ENCODE measurements around the gene CFAP141.
A peak's percentile ranks its signal among the peaks of the same experiment; 100 is the strongest.

The CFAP141 gene

DNA sequence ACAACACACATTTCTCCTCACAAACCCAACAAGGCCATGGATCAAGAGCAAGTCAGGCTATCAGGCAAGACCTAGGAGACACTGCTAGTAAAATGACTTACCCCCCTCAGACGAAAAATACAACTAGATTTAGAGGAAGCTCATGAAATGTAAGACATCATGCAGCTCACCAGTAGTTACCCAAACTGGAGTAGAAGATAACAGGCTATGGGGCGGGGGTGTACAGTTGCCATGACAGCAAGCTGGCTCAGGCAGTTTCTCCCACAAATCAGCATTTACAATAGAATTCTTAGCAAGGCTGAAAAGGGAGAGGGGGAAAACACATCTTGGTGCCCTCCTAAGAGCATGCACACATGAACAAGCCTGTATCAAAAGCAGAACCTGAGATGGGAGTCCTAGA is 28.1 kb downstream of the CFAP141 start:
- TF ChIP-seq, protein P1, sequence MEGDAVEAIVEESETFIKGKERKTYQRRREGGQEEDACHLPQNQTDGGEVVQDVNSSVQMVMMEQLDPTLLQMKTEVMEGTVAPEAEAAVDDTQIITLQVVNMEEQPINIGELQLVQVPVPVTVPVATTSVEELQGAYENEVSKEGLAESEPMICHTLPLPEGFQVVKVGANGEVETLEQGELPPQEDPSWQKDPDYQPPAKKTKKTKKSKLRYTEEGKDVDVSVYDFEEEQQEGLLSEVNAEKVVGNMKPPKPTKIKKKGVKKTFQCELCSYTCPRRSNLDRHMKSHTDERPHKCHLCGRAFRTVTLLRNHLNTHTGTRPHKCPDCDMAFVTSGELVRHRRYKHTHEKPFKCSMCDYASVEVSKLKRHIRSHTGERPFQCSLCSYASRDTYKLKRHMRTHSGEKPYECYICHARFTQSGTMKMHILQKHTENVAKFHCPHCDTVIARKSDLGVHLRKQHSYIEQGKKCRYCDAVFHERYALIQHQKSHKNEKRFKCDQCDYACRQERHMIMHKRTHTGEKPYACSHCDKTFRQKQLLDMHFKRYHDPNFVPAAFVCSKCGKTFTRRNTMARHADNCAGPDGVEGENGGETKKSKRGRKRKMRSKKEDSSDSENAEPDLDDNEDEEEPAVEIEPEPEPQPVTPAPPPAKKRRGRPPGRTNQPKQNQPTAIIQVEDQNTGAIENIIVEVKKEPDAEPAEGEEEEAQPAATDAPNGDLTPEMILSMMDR (IDR thresholded peaks at IDR 0.05; ENCODE audit: control extremely low read depth, extremely low read depth, low read depth, missing control alignments) = no peak
- ChIA-PET POLR2A (interaction anchor here (0.7 to 0.8 kb wide), 2 partner anchors 11 to 44 kb away, joined by 3 read pairs; no protein-coding TSS in a partner anchor), CTCF (interaction anchor here (0.7 to 2.4 kb wide), 4 partner anchors 9 to 21 kb away, joined by 3 to 8 read pairs (median 4); partner anchors contain the start of gene TPM3)
- no peak for DNase-seq (ENCODE audit: extremely low spot score)

- ChIA-PET POLR2A (interaction anchor here (0.7 kb wide), 1 partner anchor 20 kb away, joined by 3 read pairs; no protein-coding TSS in a partner anchor), CTCF (interaction anchor here (1.6 to 3.4 kb wide), 4 partner anchors 8 to 23 kb away, joined by 3 to 9 read pairs (median 7); no protein-coding TSS in a partner anchor)
- DNase-seq (ENCODE audit: extremely low spot score) = no peak
Observed at GRCh38 chr1:154176337-154176736, 29.8 kb downstream of the CFAP141 start.

GRCh38 chr1:154174654-154175053 is 31.5 kb downstream of the CFAP141 start:
- TF ChIP-seq, protein P1 (IDR thresholded peaks at IDR 0.05; ENCODE audit: control extremely low read depth, extremely low read depth, low read depth, missing control alignments) = no peak
- POLR2A ChIA-PET = no interaction called here
- CTCF ChIA-PET = interaction anchor here (1.4 to 3.4 kb wide), 3 partner anchors 13 to 17 kb away, joined by 3 to 9 read pairs (median 6); no protein-coding TSS in a partner anchor
- no peak for DNase-seq (ENCODE audit: extremely low spot score)

More at GRCh38 chr1:154176337-154176736, 29.8 kb downstream of the CFAP141 start:
- TF ChIP-seq, protein P1 (IDR thresholded peaks at IDR 0.05; ENCODE audit: control extremely low read depth, extremely low read depth, low read depth, missing control alignments) = no peak

- CTCF ChIA-PET = interaction anchor here (1.4 kb wide), 1 partner anchor 10 kb away, joined by 8 read pairs; no protein-coding TSS in a partner anchor
- POLR2A ChIA-PET = interaction anchor here (1.6 kb wide), 1 partner anchor 9 kb away, joined by 3 read pairs; no protein-coding TSS in a partner anchor
- TF ChIP-seq, protein P1 (IDR thresholded peaks at IDR 0.05; ENCODE audit: control extremely low read depth, extremely low read depth, low read depth, missing control alignments) = no peak
- no peak for DNase-seq (ENCODE audit: extremely low spot score)
Observed at GRCh38 chr1:154171880-154172279, 34.3 kb downstream of the CFAP141 start.

- TF ChIP-seq, protein P1 (IDR thresholded peaks at IDR 0.05; ENCODE audit: control extremely low read depth, extremely low read depth, low read depth, missing control alignments) = no peak
- POLR2A ChIA-PET = interaction anchor here (1.6 kb wide), 1 partner anchor 10 kb away, joined by 3 read pairs; no protein-coding TSS in a partner anchor
- CTCF ChIA-PET = interaction anchor here (1.4 kb wide), 1 partner anchor 9 kb away, joined by 8 read pairs; no protein-coding TSS in a partner anchor
- no peak for DNase-seq (ENCODE audit: extremely low spot score)
Observed at GRCh38 chr1:154171223-154171583, 34.9 kb downstream of the CFAP141 start.

DNA sequence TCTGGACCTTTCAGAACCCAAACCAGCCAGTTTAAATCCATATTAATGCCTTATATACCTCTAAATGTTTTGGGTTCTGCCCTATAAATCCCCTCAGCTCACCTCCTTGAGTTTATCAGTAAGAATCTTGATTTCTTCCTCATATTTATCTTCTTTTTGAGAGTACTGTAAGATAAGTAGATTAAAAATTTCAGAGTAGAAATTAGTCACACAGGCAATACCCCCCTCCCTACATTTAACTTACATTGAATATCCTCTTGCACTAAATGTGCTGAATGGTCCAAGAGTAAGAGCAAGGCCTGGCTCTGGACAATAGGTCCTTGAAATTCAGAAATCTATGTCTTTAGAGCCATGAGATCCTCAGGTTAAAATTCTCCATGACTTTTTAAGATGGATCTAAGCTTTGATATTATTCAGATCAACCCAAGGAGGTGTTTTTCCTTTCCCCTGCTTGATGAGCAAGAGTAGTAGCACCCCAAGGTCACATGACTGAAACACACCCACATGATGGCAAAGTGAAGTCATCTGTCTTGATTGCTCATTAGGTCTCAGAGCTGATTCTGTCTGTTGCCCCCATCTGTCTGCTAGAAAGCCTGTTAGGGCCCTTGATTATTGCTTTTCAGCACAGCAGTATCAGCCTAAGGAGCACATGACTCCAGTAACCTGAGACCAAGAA is 35.4 kb downstream of the CFAP141 start:
- ChIA-PET POLR2A (no interaction called here), CTCF (interaction anchor here (1.4 kb wide), 1 partner anchor 8 kb away, joined by 8 read pairs; no protein-coding TSS in a partner anchor)
- TF ChIP-seq, protein P1 (IDR thresholded peaks at IDR 0.05; ENCODE audit: control extremely low read depth, extremely low read depth, low read depth, missing control alignments) = no peak
- peak; percentile 31 for DNase-seq (ENCODE audit: extremely low spot score)
